B cell (primary cell): ENCODE results near the gene IRF2BPL.

Experiments
- EZH2 ChIP-seq: IDR thresholded peaks from 2 replicates; pipeline ENCODE4 v1.6.1; 2012; ENCODE audit warnings: borderline replicate concordance, low read depth, mild to moderate bottlenecking, moderate library complexity, low read length; ENCODE audit not compliant: insufficient read depth, poor library complexity, severe bottlenecking
- TF ChIP-seq, protein P1 (sequence below): fragments of 200-600 bp; IDR thresholded peaks from one replicate; pipeline ENCODE4 v1.8.0; 2022; ENCODE audit warnings: antibody characterized with exemption, mild to moderate bottlenecking

- TF ChIP-seq, protein P1, sequence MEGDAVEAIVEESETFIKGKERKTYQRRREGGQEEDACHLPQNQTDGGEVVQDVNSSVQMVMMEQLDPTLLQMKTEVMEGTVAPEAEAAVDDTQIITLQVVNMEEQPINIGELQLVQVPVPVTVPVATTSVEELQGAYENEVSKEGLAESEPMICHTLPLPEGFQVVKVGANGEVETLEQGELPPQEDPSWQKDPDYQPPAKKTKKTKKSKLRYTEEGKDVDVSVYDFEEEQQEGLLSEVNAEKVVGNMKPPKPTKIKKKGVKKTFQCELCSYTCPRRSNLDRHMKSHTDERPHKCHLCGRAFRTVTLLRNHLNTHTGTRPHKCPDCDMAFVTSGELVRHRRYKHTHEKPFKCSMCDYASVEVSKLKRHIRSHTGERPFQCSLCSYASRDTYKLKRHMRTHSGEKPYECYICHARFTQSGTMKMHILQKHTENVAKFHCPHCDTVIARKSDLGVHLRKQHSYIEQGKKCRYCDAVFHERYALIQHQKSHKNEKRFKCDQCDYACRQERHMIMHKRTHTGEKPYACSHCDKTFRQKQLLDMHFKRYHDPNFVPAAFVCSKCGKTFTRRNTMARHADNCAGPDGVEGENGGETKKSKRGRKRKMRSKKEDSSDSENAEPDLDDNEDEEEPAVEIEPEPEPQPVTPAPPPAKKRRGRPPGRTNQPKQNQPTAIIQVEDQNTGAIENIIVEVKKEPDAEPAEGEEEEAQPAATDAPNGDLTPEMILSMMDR, result no peak
- no peak for TF ChIP-seq EZH2
Measured at GRCh38 chr14:77051116-77051515, 22.6 kb upstream of the IRF2BPL start.
